Hair follicle dermal papilla cell (primary cell): Measurements from ENCODE around the gene SOX13. TPM values are rescaled to one million over a fixed set of nuclear protein-coding genes. Genes with fewer than 3 reads are reported as not detected.

ENCODE experiments used
- total RNA-seq: library from RNA; depleted of rRNA; stranded (reverse); fragments of >200 nt; gene quantifications from 2 replicates; pipeline ENCODE4 v1.2.3, GENCODE V29; 2012

The SOX13 gene
- 7.0 and 8.3 TPM in 2 replicates for total RNA-seq

DNA sequence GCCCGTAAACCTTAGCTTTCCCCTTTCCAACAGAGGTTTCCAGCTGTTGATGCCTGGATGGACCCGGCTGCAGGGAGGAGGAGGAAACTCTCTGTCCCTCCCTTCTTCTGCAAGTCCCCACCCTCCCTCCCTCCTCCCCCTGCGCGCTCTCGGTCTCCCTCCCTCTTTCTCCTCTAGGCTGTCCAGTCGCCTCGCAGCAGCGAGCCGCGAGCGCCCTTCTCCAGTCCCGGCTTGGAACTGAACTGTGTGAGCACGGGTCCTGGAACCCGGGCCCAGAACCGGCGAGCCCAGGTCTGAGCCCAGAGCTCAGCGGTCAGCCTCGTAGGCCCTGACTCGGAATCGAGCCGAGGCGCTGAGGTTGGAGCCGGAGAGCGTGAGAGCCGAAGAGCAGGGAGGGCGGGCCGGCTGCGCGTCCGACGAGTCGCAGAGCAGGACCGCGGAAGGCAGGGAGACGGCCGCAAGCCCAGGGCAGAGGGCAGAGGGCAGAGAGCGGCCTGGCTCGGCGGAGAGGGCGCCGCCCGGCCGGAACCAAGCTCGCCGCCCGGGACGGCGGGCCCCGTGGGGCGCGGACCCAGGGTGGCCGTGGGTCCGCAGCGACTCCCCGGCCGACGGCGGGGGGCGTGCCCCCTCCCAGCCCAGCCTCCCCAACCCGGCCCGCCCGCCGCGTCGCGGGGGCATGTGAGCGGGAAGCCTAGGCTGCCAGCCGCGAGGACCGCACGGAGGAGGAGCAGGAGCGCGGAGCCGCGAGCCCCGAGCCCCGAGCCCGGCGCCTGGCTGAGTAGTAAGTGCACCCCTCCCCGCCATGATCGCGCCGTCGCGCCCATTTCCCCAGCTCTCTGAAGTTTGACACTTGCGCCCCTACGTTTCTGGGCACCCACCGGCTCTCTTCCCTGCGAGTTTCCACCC lies at the start of gene SOX13:
TSS of gene SOX13 (plus strand) at position 185 of the 906 bp plus-strand sequence. CDS start 39,801 bp downstream, outside the sequence.

DNA sequence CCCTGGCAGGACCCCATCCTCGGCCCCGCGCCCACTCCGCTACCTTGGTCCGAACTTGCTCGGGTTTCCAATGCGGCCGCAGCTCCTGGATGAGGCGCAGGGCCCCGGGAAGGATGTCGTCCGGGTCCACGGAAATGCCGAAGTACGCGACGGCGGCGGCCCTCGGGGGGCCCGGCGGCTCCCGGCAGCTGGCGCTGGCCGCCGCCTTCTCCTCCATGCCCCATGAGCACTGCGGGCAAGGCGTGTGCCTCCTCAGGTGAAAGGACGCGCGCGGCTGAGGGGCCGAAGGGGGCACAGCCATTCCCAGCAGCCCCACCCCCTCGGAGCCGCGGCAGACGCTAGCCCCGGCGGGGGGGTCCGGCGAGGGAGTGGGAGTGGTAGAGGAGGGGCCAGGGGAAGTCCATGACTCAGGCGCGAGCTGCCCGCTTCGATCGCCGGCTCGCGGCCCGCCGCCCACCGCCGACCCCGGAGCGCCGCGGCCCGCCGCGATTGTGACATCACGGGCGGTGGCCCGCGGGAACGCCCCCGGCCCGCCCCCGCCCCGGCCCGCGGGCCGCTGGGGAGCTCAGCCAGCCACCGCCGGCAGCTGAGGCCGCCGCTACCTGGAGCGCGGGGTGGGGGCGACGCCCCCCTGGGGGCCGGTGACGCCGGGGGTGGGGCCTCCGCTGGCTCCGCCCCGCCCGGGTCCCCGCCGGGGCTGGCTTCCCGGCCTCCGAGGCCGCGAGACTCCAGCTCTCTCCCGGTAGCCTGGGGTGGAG lies 78.8 kb downstream of the SOX13 start, which contains the start of gene ETNK2:
TSS of gene ETNK2 (minus strand) at position 493 of the 758 bp plus-strand sequence. CDS start at position 301, 192 bp downstream.

GRCh38 chr1:204166219-204166618 lies 93.3 kb downstream of the SOX13 start, which contains the start of gene REN:
TSS of gene REN (minus strand) at chr1:204166337. CDS start at chr1:204166293, 44 bp downstream.

Other genes starting within 250 kb of the SOX13 start
- gene SNRPE, start 211.5 kb upstream of the SOX13 start, total RNA-seq: 18.0 TPM in 2 replicates
- gene ETNK2, start 78.9 kb downstream of the SOX13 start, total RNA-seq: 16.8 and 17.5 TPM in 2 replicates
- not detected in 2 replicates for gene REN, start 93.2 kb downstream of the SOX13 start, total RNA-seq
- gene KISS1, start 123.4 kb downstream of the SOX13 start, total RNA-seq: 1.1 TPM in 1 of 2 replicates, not detected in the other
- gene GOLT1A, start 140.9 kb downstream of the SOX13 start, total RNA-seq: not detected in 2 replicates